ENCODE results near the gene CROCC2.

GRCh38 chr2:240996834-240997140 is 90.7 kb downstream of the CROCC2 start:
- TF ChIP-seq SP1 (IDR thresholded peaks at IDR 0.05) (no peak), SUZ12 (IDR thresholded peaks at IDR 0.05) (no peak), BHLHE40 (IDR thresholded peaks at IDR 0.05; ENCODE audit: borderline replicate concordance) (no peak)
